Measurements from ENCODE around the gene C10orf62. TPM values are rescaled to one million over a fixed set of nuclear protein-coding genes. Genes with fewer than 3 reads are reported as not detected.

C10orf62 gene
- polyA plus RNA-seq, 3 donors: not detected

GRCh38 chr10:97600616-97601015 lies 11.1 kb downstream of the C10orf62 start:
- intact Hi-C loops (cut with micrococcal nuclease): no loop called here
- no peak overlapping the region for H2AFZ ChIP-seq (ENCODE audit: insufficient read depth, low read depth, low read length, poor library complexity, severe bottlenecking)
- no peak for DNase-seq
- H3K4me2 ChIP-seq (replicated peaks; ENCODE audit: extremely low read depth, low read length, poor library complexity, severe bottlenecking): no peak overlapping the region
- no peak overlapping the region for H3K4me3 Mint-ChIP-seq
- no peaks in the 10 kb centered on the region for H3K36me3 Mint-ChIP-seq
- no peaks in the 10 kb centered on the region for H4K20me1 ChIP-seq (ENCODE audit: insufficient read depth, low read length)
- H3K27ac ChIP-seq (ENCODE audit: low read depth in 1 of 2, low read length in 2 of 2): no peak overlapping the region
- no peaks in the 10 kb centered on the region for H3K9me3 ChIP-seq (replicated peaks in 1 of 2; ENCODE audit: control insufficient read depth in 1 of 2, insufficient read depth in 1 of 2, low read length in 2 of 2)
- peaks cover 0 to 5% (median 3%) of the 10 kb centered on the region in 3 donors for H3K27me3 Mint-ChIP-seq (ENCODE audit: low read depth in 3 of 3)
- TF ChIP-seq CTCF (IDR thresholded peaks at IDR 0.05): no peak
- WGBS (ENCODE audit: insufficient coverage): no CpG with 5 or more reads among the region's 1 CpG
- H3K27me3 ChIP-seq (ENCODE audit: control insufficient read depth in 2 of 2, insufficient read depth in 2 of 2, low read length in 2 of 2): no peaks in the 10 kb centered on the region
- peaks cover 0 to 1% (median 0%) of the 10 kb centered on the region in 7 donors for H3K9me3 Mint-ChIP-seq
- H3K36me3 ChIP-seq (replicated peaks in 1 of 2; ENCODE audit: control insufficient read depth in 1 of 2, insufficient read depth in 2 of 2, low read length in 2 of 2): no peaks in the 10 kb centered on the region
- no peaks in the 10 kb centered on the region for H3K4me1 Mint-ChIP-seq
- H3K4me1 ChIP-seq (ENCODE audit: control insufficient read depth in 1 of 2, insufficient read depth in 2 of 2, low read length in 2 of 2): no peaks in the 10 kb centered on the region
- no peak overlapping the region for H3K9ac ChIP-seq (ENCODE audit: insufficient read depth, low read length, poor library complexity, severe bottlenecking)
- no peak overlapping the region for H3K4me3 ChIP-seq (replicated peaks in 1 of 3; ENCODE audit: low read depth in 2 of 3, low read length in 3 of 3)
- no peaks in the 10 kb centered on the region for H3K79me2 ChIP-seq (ENCODE audit: insufficient read depth, low read length)
- no peak overlapping the region for H3K27ac Mint-ChIP-seq

DNA sequence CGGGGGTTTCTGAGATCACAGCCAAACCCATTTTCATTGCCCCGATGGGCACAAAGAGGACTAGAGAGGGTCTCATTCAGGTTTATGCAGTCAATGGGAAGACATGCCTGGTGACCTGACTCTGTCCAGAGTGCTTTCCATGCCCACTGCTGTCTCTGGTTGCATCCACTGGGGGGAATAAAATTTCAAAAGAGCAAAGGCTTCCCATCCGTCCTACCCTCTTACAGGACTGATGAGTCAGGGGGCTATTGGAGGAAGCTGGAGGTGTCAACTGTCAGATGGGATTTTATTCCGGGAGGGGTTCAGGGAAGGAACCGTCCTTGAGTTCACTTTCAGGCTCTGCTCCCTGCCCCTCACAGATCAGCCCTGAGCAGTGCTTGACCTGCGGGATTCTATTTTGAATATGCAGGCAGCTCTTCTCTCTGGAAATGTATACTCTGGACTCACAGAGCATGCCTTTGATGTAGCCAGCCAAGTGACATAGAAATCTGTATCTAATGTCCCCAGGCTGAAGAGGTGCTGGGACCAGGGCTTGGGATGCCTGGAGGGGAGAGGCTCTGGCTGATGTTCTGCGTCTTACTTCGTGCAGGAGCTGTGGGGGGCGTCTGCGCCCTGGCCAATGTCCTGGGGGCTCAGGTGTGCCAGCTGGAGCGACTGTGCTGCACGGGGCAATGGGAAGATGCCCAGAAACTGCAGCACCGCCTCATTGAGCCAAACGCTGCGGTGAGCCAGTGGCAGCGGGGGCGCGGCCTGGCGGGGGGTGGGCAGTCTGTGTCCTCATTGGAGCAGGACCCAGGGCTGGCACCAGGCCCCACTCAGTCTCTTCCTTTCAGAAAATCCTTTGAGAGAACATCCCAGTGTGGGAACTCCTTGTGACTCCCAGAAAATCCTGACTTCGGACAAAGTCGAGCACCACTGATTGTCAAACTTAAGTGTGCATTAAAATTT lies 12.0 kb downstream of the C10orf62 start:
- Mint-ChIP-seq H3K36me3 (no peaks in the 10 kb centered on the region), H3K4me1 (no peaks in the 10 kb centered on the region), H3K9me3 (peaks cover 0 to 1% (median 0%) of the 10 kb centered on the region in 7 donors), H3K27ac (no peak overlapping the region), H3K27me3 (ENCODE audit: low read depth in 3 of 3) (peaks cover 1 to 4% (median 2%) of the 10 kb centered on the region in 3 donors), H3K4me3 (no peak overlapping the region)
- no peaks in the 10 kb centered on the region for H3K27me3 ChIP-seq (ENCODE audit: control insufficient read depth in 2 of 2, insufficient read depth in 2 of 2, low read length in 2 of 2)
- intact Hi-C loops (cut with micrococcal nuclease): no loop called here
- H3K9me3 ChIP-seq (replicated peaks in 1 of 2; ENCODE audit: control insufficient read depth in 1 of 2, insufficient read depth in 1 of 2, low read length in 2 of 2): no peaks in the 10 kb centered on the region
- 90% methylated on average over 17 of the region's 21 CpGs for WGBS (ENCODE audit: insufficient coverage)
- no peak overlapping the region for H3K4me2 ChIP-seq (replicated peaks; ENCODE audit: extremely low read depth, low read length, poor library complexity, severe bottlenecking)
- H3K4me3 ChIP-seq (replicated peaks in 1 of 3; ENCODE audit: low read depth in 2 of 3, low read length in 3 of 3): no peak overlapping the region
- H3K79me2 ChIP-seq (ENCODE audit: insufficient read depth, low read length): no peaks in the 10 kb centered on the region
- H3K27ac ChIP-seq (ENCODE audit: low read depth in 1 of 2, low read length in 2 of 2): no peak overlapping the region
- no peak overlapping the region for H2AFZ ChIP-seq (ENCODE audit: insufficient read depth, low read depth, low read length, poor library complexity, severe bottlenecking)
- H4K20me1 ChIP-seq (ENCODE audit: insufficient read depth, low read length): no peaks in the 10 kb centered on the region
- DNase-seq: no peak
- no peak for TF ChIP-seq CTCF (IDR thresholded peaks at IDR 0.05)
- H3K4me1 ChIP-seq (ENCODE audit: control insufficient read depth in 1 of 2, insufficient read depth in 2 of 2, low read length in 2 of 2): no peaks in the 10 kb centered on the region
- no peak overlapping the region for H3K9ac ChIP-seq (ENCODE audit: insufficient read depth, low read length, poor library complexity, severe bottlenecking)
- H3K36me3 ChIP-seq (replicated peaks in 1 of 2; ENCODE audit: control insufficient read depth in 1 of 2, insufficient read depth in 2 of 2, low read length in 2 of 2): no peaks in the 10 kb centered on the region
